ENCODE results near the gene MLLT11. TPM values are rescaled to one million over a fixed set of nuclear protein-coding genes. Genes with fewer than 3 reads are reported as not detected.
A peak's percentile ranks its signal among the peaks of the same experiment; 100 is the strongest.

Gene MLLT11
- total RNA-seq, 1 experiment from 2014 or later, result 23.3 TPM

- Histone ChIP-seq H3F3A (ENCODE audit: insufficient read depth, low read depth) (no peaks in the 10 kb centered on the region), H3K36me3 (ENCODE audit: low read depth) (peaks cover 6% of the 10 kb centered on the region; the same call in 1 of the 2 replicates), H3K4me3 (no peak overlapping the region), H3K9me3 (ENCODE audit: insufficient read depth, low read depth) (no peaks in the 10 kb centered on the region), H3K27me3 (ENCODE audit: insufficient read depth, low read depth) (no peaks in the 10 kb centered on the region), H4K20me1 (ENCODE audit: insufficient read depth) (no peaks in the 10 kb centered on the region), H3K27ac (no peak overlapping the region), H3K4me2 (no peak overlapping the region), H3K79me2 (ENCODE audit: low read depth) (no peaks in the 10 kb centered on the region), H3K4me1 (replicated peaks; ENCODE audit: insufficient read depth) (peaks cover 11% of the 10 kb centered on the region), H3K9me2 (ENCODE audit: insufficient read depth) (no peaks in the 10 kb centered on the region), H2AFZ (no peak overlapping the region)
- BruUV-seq (replicated peaks), result no TSS peak
- no peak for DNase-seq
- CTCF ChIA-PET, result no interaction called here
- intact Hi-C loops (cut with micrococcal nuclease; ENCODE audit: unreplicated experiment), result no loop called here
- POLR2A ChIA-PET (ENCODE audit: unreplicated experiment), result interaction anchor here (0.6 kb wide), 1 partner anchor 12 kb away, joined by 7 read pairs; no protein-coding TSS in a partner anchor
- TF ChIP-seq EZH2 (IDR thresholded peaks at IDR 0.05; ENCODE audit: low read depth) (no peak), CTCF (conservative IDR thresholded peaks at IDR 0.05) (no peak)
Measured at GRCh38 chr1:151032164-151032563, 28.0 kb upstream of the MLLT11 start.

- no peak for DNase-seq
- Histone ChIP-seq H3K27me3 (ENCODE audit: insufficient read depth, low read depth) (no peaks in the 10 kb centered on the region), H3K4me2 (no peak overlapping the region), H2AFZ (no peak overlapping the region), H3K9me3 (ENCODE audit: insufficient read depth, low read depth) (no peaks in the 10 kb centered on the region), H4K20me1 (ENCODE audit: insufficient read depth) (no peaks in the 10 kb centered on the region), H3F3A (ENCODE audit: insufficient read depth, low read depth) (no peaks in the 10 kb centered on the region), H3K36me3 (ENCODE audit: low read depth) (no peaks in the 10 kb centered on the region; the same call in 1 of the 2 replicates), H3K79me2 (ENCODE audit: low read depth) (no peaks in the 10 kb centered on the region), H3K27ac (no peak overlapping the region), H3K4me1 (replicated peaks; ENCODE audit: insufficient read depth) (peaks cover 12% of the 10 kb centered on the region), H3K4me3 (no peak overlapping the region), H3K9me2 (ENCODE audit: insufficient read depth) (no peaks in the 10 kb centered on the region)
- CTCF ChIA-PET, result interaction anchor here (0.5 kb wide), 1 partner anchor 311 kb away, joined by 4 read pairs; no protein-coding TSS in a partner anchor
- POLR2A ChIA-PET (ENCODE audit: unreplicated experiment), result interaction anchor here (0.6 kb wide), 1 partner anchor 247 kb away, joined by 3 read pairs; no protein-coding TSS in a partner anchor
- intact Hi-C loops (cut with micrococcal nuclease; ENCODE audit: unreplicated experiment), result no loop called here
- BruUV-seq (replicated peaks), result no TSS peak
- TF ChIP-seq EZH2 (IDR thresholded peaks at IDR 0.05; ENCODE audit: low read depth) (no peak), CTCF (conservative IDR thresholded peaks at IDR 0.05) (no peak)
Measured at GRCh38 chr1:151035167-151035566, 25.0 kb upstream of the MLLT11 start.

GRCh38 chr1:151036356-151036755, 23.8 kb upstream of the MLLT11 start, which contains the start of gene BNIPL:
BNIPL (plus strand) TSS chr1:151036586; CDS start chr1:151036726, 140 bp downstream.
- TF ChIP-seq CTCF (conservative IDR thresholded peaks at IDR 0.05) (no peak), EZH2 (IDR thresholded peaks at IDR 0.05; ENCODE audit: low read depth) (no peak)
- BruUV-seq (replicated peaks), result no TSS peak
- H3K36me3 ChIP-seq (ENCODE audit: low read depth), result no peaks in the 10 kb centered on the region
- no peaks in the 10 kb centered on the region for H3F3A ChIP-seq (ENCODE audit: insufficient read depth, low read depth)
- POLR2A ChIA-PET (ENCODE audit: unreplicated experiment), result interaction anchor here (0.6 to 0.7 kb wide), 4 partner anchors 20 to 139 kb away, joined by 3 to 5 read pairs (median 4); partner anchors contain the start of gene MINDY1
- CTCF ChIA-PET, result interaction anchor here (1.2 kb wide), 1 partner anchor 215 kb away, joined by 4 read pairs; no protein-coding TSS in a partner anchor
- peak; percentile 41 to 53 for DNase-seq
- no peaks in the 10 kb centered on the region for H4K20me1 ChIP-seq (ENCODE audit: insufficient read depth)
- H2AFZ ChIP-seq, result no peak within 1 kb of the TSS
- peak within 1 kb of the TSS; percentile 24 for H3K4me2 ChIP-seq
- no peak within 1 kb of the TSS for H3K27ac ChIP-seq
- no peaks in the 10 kb centered on the region for H3K9me3 ChIP-seq (ENCODE audit: insufficient read depth, low read depth)
- H3K27me3 ChIP-seq (ENCODE audit: insufficient read depth, low read depth), result no peaks in the 10 kb centered on the region
- intact Hi-C loops (cut with micrococcal nuclease; ENCODE audit: unreplicated experiment), result no loop called here
- no peak within 1 kb of the TSS for H3K4me3 ChIP-seq
- peaks cover 12% of the 10 kb centered on the region for H3K4me1 ChIP-seq (replicated peaks; ENCODE audit: insufficient read depth)
- H3K9me2 ChIP-seq (ENCODE audit: insufficient read depth), result no peaks in the 10 kb centered on the region
- H3K79me2 ChIP-seq (ENCODE audit: low read depth), result no peaks in the 10 kb centered on the region

Measured in PC-9 (cell line).